ENCODE data around the gene WFS1. TPM values are rescaled to one million over a fixed set of nuclear protein-coding genes. Genes with fewer than 3 reads are reported as not detected.
A peak's percentile ranks its signal among the peaks of the same experiment; 100 is the strongest.

The WFS1 gene
- polyA plus RNA-seq, 3 donors from 2014 or later = 2.5 to 7.2 (median 5.8) TPM

- Mint-ChIP-seq H3K27ac (no peak overlapping the region), H3K4me3 (no peak overlapping the region)
Measured at GRCh38 chr4:6273661-6273990, 4.0 kb downstream of the WFS1 start.

GRCh38 chr4:6275351-6275750, 5.7 kb downstream of the WFS1 start:
- Mint-ChIP-seq H3K4me3 (no peak overlapping the region), H3K4me1 (peaks cover 14 to 20% of the 10 kb centered on the region in 2 donors), H3K9me3 (no peaks in the 10 kb centered on the region), H3K27me3 (ENCODE audit: low read depth in 3 of 3) (peaks cover 5 to 10% (median 5%) of the 10 kb centered on the region in 3 donors), H3K27ac (no peak overlapping the region), H3K36me3 (no peaks in the 10 kb centered on the region)
- no peak for DNase-seq

More at GRCh38 chr4:6273661-6273990, 4.0 kb downstream of the WFS1 start:
- H3K27me3 Mint-ChIP-seq (ENCODE audit: low read depth in 3 of 3) = peaks cover 4 to 7% (median 5%) of the 10 kb centered on the region in 3 donors
- no peaks in the 10 kb centered on the region for H3K9me3 Mint-ChIP-seq
- H3K36me3 Mint-ChIP-seq = no peaks in the 10 kb centered on the region
- no peak for DNase-seq
- peaks cover 18 to 23% of the 10 kb centered on the region in 2 donors for H3K4me1 Mint-ChIP-seq

- Mint-ChIP-seq H3K36me3 (no peaks in the 10 kb centered on the region), H3K27me3 (ENCODE audit: low read depth in 3 of 3) (peaks cover 0 to 10% (median 5%) of the 10 kb centered on the region in 3 donors), H3K9me3 (no peaks in the 10 kb centered on the region), H3K4me3 (no peak overlapping the region), H3K4me1 (peaks cover 11 to 12% of the 10 kb centered on the region in 2 donors), H3K27ac (no peak overlapping the region)
- no peak for DNase-seq
Measured at GRCh38 chr4:6275898-6276806, 6.5 kb downstream of the WFS1 start.

GRCh38 chr4:6277139-6277802, 7.6 kb downstream of the WFS1 start:
- Mint-ChIP-seq H3K4me1 (peaks cover 10 to 11% of the 10 kb centered on the region in 2 donors), H3K27ac (no peak overlapping the region), H3K27me3 (ENCODE audit: low read depth in 3 of 3) (peaks cover 0 to 12% (median 5%) of the 10 kb centered on the region in 3 donors), H3K36me3 (no peaks in the 10 kb centered on the region), H3K9me3 (no peaks in the 10 kb centered on the region), H3K4me3 (no peak overlapping the region)
- DNase-seq = no peak

GRCh38 chr4:6277935-6278800, 8.5 kb downstream of the WFS1 start:
- Mint-ChIP-seq H3K4me3 (peak overlapping the region; percentile 49 to 82 (median 65)), H3K36me3 (no peaks in the 10 kb centered on the region), H3K4me1 (peaks cover 10 to 11% of the 10 kb centered on the region in 2 donors), H3K27me3 (ENCODE audit: low read depth in 3 of 3) (peaks cover 0 to 12% (median 5%) of the 10 kb centered on the region in 3 donors), H3K9me3 (no peaks in the 10 kb centered on the region), H3K27ac (peak overlapping the region in 1 of 6 donors; percentile 35)
- no peak for DNase-seq

- Mint-ChIP-seq H3K4me1 (peaks cover 10 to 11% of the 10 kb centered on the region in 2 donors), H3K27me3 (ENCODE audit: low read depth in 3 of 3) (peaks cover 0 to 12% (median 5%) of the 10 kb centered on the region in 3 donors), H3K9me3 (no peaks in the 10 kb centered on the region), H3K27ac (peak overlapping the region in 1 of 6 donors; percentile 35), H3K36me3 (no peaks in the 10 kb centered on the region), H3K4me3 (peak overlapping the region; percentile 49 to 82 (median 65))
- DNase-seq = peak; percentile 22 to 36 (median 27)
Measured at GRCh38 chr4:6278801-6279197, 9.1 kb downstream of the WFS1 start.

- Mint-ChIP-seq H3K9me3 (no peaks in the 10 kb centered on the region), H3K4me1 (peaks cover 10 to 11% of the 10 kb centered on the region in 2 donors), H3K27me3 (ENCODE audit: low read depth in 3 of 3) (peaks cover 0 to 12% (median 3%) of the 10 kb centered on the region in 3 donors), H3K4me3 (no peak overlapping the region), H3K27ac (no peak overlapping the region), H3K36me3 (no peaks in the 10 kb centered on the region)
- DNase-seq = no peak
Measured at GRCh38 chr4:6279582-6280289, 10.1 kb downstream of the WFS1 start.

- DNase-seq = no peak
- Mint-ChIP-seq H3K4me3 (no peak overlapping the region), H3K4me1 (peaks cover 10 to 11% of the 10 kb centered on the region in 2 donors), H3K27me3 (ENCODE audit: low read depth in 3 of 3) (peaks cover 0 to 12% (median 3%) of the 10 kb centered on the region in 3 donors), H3K27ac (no peak overlapping the region), H3K9me3 (no peaks in the 10 kb centered on the region), H3K36me3 (no peaks in the 10 kb centered on the region)
Measured at GRCh38 chr4:6280365-6280996, 10.8 kb downstream of the WFS1 start.

- no peak overlapping the region for H3K27ac Mint-ChIP-seq
- H3K4me3 Mint-ChIP-seq = no peak overlapping the region
- no peak for DNase-seq
- peaks cover 10 to 11% of the 10 kb centered on the region in 2 donors for H3K4me1 Mint-ChIP-seq
- no peaks in the 10 kb centered on the region for H3K36me3 Mint-ChIP-seq
- peaks cover 0 to 12% (median 3%) of the 10 kb centered on the region in 3 donors for H3K27me3 Mint-ChIP-seq (ENCODE audit: low read depth in 3 of 3)
- no peaks in the 10 kb centered on the region for H3K9me3 Mint-ChIP-seq
Measured at GRCh38 chr4:6281436-6282313, 12.0 kb downstream of the WFS1 start.

GRCh38 chr4:6282314-6282771, 12.7 kb downstream of the WFS1 start:
- peaks cover 0 to 10% (median 2%) of the 10 kb centered on the region in 3 donors for H3K27me3 Mint-ChIP-seq (ENCODE audit: low read depth in 3 of 3)
- H3K4me3 Mint-ChIP-seq = no peak overlapping the region
- DNase-seq = no peak
- H3K9me3 Mint-ChIP-seq = no peaks in the 10 kb centered on the region
- H3K36me3 Mint-ChIP-seq = no peaks in the 10 kb centered on the region
- H3K4me1 Mint-ChIP-seq = peaks cover 9 to 10% of the 10 kb centered on the region in 2 donors
- H3K27ac Mint-ChIP-seq = no peak overlapping the region

GRCh38 chr4:6283282-6283681, 13.6 kb downstream of the WFS1 start:
- H3K27ac Mint-ChIP-seq = no peak overlapping the region
- no peaks in the 10 kb centered on the region for H3K9me3 Mint-ChIP-seq
- peaks cover 8 to 10% of the 10 kb centered on the region in 2 donors for H3K4me1 Mint-ChIP-seq
- H3K36me3 Mint-ChIP-seq = peaks cover 0 to under 1% (median 0%) of the 10 kb centered on the region in 3 donors
- DNase-seq = no peak
- no peak overlapping the region for H3K4me3 Mint-ChIP-seq
- peaks cover 0 to 10% (median 2%) of the 10 kb centered on the region in 3 donors for H3K27me3 Mint-ChIP-seq (ENCODE audit: low read depth in 3 of 3)

Data from immature natural killer cell (primary cell).